HEK293 (cell line): ENCODE data around the gene ISX.

ENCODE experiments used
- ATF2 ChIP-seq: fragments of 450-650 bp; formaldehyde crosslinking; IDR thresholded peaks from 2 replicates; pipeline ENCODE4 v1.5.1; 2016; ENCODE audit warnings: missing biosample characterization, missing genetic modification characterization, low read depth
- CTCF ChIP-seq: fragments of 450-650 bp; formaldehyde crosslinking; IDR thresholded peaks from 2 replicates; pipeline ENCODE4 v1.5.1; 2016; ENCODE audit warnings: missing biosample characterization, missing genetic modification characterization
- ZBTB7A ChIP-seq: fragments of 450-650 bp; formaldehyde crosslinking; IDR thresholded peaks from 2 replicates; pipeline ENCODE4 v1.5.1; 2016; ENCODE audit warnings: low read depth, missing biosample characterization, missing genetic modification characterization
- ZNF302 ChIP-seq: fragments of 450-650 bp; formaldehyde crosslinking; IDR thresholded peaks from 2 replicates; pipeline ENCODE4 v1.5.1; 2016; ENCODE audit warnings: missing biosample characterization, missing genetic modification characterization, low read depth
- ZNF701 ChIP-seq: fragments of 450-650 bp; formaldehyde crosslinking; IDR thresholded peaks from 2 replicates; pipeline ENCODE4 v1.5.1; 2016; ENCODE audit warnings: missing biosample characterization, missing genetic modification characterization
- ZNF830 ChIP-seq: fragments of 450-650 bp; IDR thresholded peaks from 2 replicates; pipeline ENCODE4 v1.5.0; 2018; ENCODE audit warnings: missing biosample characterization, missing genetic modification characterization, low read depth, mild to moderate bottlenecking, moderate library complexity

GRCh38 chr22:35056486-35056885 is 9.5 kb upstream of the ISX start:
- TF ChIP-seq ZNF701 (no peak), CTCF (tag by site-specific recombination) (no peak), ATF2 (tag by site-specific recombination) (no peak), ZBTB7A (tag by site-specific recombination) (no peak), ZNF830 (tag by site-specific recombination) (no peak), ZNF302 (tag by site-specific recombination) (no peak)
